Transverse colon (tissue), 4 donors: Measurements from ENCODE around the gene UNC5B.

Source experiments
- EP300 ChIP-seq: sonication (generic); formaldehyde crosslinking; IDR thresholded peaks from one replicate; pipeline ENCODE4 v1.6.1; 2017; ENCODE audit warnings: antibody characterized with exemption, low read depth
- POLR2A ChIP-seq: fragments of 450-650 bp; IDR thresholded peaks from one replicate; pipeline ENCODE4 v1.6.1; 2016; ENCODE audit warnings: antibody characterized with exemption, mild to moderate bottlenecking, moderate library complexity
- POLR2AphosphoS5 ChIP-seq, 3 donors: sonication (generic); formaldehyde crosslinking; IDR thresholded peaks; one replicate each; pipeline ENCODE4 v1.6.1; 2016; ENCODE audit warnings: antibody characterized with exemption in 3 of 3
- TF ChIP-seq, protein P1 (sequence below), 5 experiments: fragments of 200-600 bp in 3 of 5; fragments of 450-650 bp in 2 of 5; sonication (generic) in 3 of 5; IDR thresholded peaks; 1 replicate in 2 of 5; 2 replicates in 3 of 5; pipeline ENCODE4 v1.5.1; 2016 to 2017; ENCODE audit warnings: antibody characterized with exemption in 5 of 5, inconsistent platforms in 3 of 5, mild to moderate bottlenecking in 2 of 5, moderate library complexity in 1 of 5

DNA sequence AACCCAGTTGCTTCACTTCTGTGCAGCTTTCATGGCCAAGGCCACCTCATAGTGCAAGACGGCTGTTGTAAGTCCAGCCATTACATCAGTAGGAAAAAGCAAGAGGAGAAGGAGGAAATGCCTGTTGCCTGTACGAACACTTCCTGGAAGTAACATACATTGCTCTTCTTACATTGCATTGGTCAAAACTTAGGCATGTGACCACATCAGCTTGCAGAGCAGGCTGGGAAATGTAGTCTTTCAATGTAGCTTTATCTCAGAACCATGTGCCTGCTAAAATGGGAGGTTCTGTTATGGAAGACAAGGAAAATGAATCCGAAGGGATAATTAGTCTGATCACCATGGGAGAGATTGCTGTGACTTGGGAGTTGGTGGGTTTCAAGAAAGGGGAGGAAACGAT lies 111.0 kb downstream of the UNC5B start:
- TF ChIP-seq, protein P1, sequence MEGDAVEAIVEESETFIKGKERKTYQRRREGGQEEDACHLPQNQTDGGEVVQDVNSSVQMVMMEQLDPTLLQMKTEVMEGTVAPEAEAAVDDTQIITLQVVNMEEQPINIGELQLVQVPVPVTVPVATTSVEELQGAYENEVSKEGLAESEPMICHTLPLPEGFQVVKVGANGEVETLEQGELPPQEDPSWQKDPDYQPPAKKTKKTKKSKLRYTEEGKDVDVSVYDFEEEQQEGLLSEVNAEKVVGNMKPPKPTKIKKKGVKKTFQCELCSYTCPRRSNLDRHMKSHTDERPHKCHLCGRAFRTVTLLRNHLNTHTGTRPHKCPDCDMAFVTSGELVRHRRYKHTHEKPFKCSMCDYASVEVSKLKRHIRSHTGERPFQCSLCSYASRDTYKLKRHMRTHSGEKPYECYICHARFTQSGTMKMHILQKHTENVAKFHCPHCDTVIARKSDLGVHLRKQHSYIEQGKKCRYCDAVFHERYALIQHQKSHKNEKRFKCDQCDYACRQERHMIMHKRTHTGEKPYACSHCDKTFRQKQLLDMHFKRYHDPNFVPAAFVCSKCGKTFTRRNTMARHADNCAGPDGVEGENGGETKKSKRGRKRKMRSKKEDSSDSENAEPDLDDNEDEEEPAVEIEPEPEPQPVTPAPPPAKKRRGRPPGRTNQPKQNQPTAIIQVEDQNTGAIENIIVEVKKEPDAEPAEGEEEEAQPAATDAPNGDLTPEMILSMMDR (IDR thresholded peaks at IDR 0.05), result no peak
- TF ChIP-seq POLR2A (no peak), POLR2AphosphoS5 (IDR thresholded peaks at IDR 0.05) (no peak), EP300 (no peak)
